Umbilical cord (tissue), 2 donors: Measurements from ENCODE around the gene EEF1AKMT1. TPM values are rescaled to one million over a fixed set of nuclear protein-coding genes. Genes with fewer than 3 reads are reported as not detected.
A peak's percentile ranks its signal among the peaks of the same experiment; 100 is the strongest.
"Not testable (repeated sequence)": the region's sequence is repeated elsewhere in the genome, so short reads cannot be mapped to it uniquely, and the experiment has no call there.

ENCODE experiments used
- DNase-seq: peaks from one replicate; pipeline ENCODE4 v3.0.0-alpha.2; 2015; ENCODE audit warnings: low spot score
- total RNA-seq: library from RNA; depleted of rRNA; stranded (reverse); fragments of >200 nt; gene quantifications from one replicate; pipeline ENCODE4 v1.2.3, GENCODE V29; 2014; ENCODE audit warnings: low replicate concordance; ENCODE audit not compliant: insufficient read depth

The EEF1AKMT1 gene
- total RNA-seq, 1 donor from 2014 or later = 20.9 TPM

- DNase-seq = no peak
Measured at GRCh38 chr13:20700288-20700687, 73.5 kb downstream of the EEF1AKMT1 start.

- DNase-seq = no peak
Measured at GRCh38 chr13:20699715-20700114, 74.0 kb downstream of the EEF1AKMT1 start.

- DNase-seq = no peak
Measured at GRCh38 chr13:20696073-20696472, 77.7 kb downstream of the EEF1AKMT1 start.

GRCh38 chr13:20691616-20692015 is 82.1 kb downstream of the EEF1AKMT1 start:
- DNase-seq = no peak

GRCh38 chr13:20689291-20689690 is 84.5 kb downstream of the EEF1AKMT1 start:
- no peak for DNase-seq

GRCh38 chr13:20686863-20687579 is 86.7 kb downstream of the EEF1AKMT1 start:
- peak; percentile 39 for DNase-seq

DNA sequence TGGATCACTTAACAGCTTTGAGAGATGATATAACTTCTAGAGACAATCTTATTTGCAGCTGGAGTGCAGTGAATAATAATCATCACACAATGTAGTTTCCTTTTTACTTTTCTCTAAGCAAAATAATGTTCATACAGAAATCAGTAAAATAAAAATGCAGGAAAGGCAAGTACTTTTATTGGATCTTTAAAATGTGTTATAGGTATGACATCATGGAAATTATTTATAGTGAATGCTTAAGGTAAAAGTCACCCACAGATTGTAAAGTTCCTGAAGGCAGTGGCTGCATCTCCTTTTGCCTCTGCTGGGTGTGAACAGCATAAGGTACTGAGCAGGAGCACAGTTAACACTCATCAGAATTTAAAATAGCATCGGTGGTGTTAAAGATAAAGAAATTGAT is 87.6 kb downstream of the EEF1AKMT1 start:
- no peak for DNase-seq

- DNase-seq = no peak
Measured at GRCh38 chr13:20685092-20685491, 88.7 kb downstream of the EEF1AKMT1 start.

DNA sequence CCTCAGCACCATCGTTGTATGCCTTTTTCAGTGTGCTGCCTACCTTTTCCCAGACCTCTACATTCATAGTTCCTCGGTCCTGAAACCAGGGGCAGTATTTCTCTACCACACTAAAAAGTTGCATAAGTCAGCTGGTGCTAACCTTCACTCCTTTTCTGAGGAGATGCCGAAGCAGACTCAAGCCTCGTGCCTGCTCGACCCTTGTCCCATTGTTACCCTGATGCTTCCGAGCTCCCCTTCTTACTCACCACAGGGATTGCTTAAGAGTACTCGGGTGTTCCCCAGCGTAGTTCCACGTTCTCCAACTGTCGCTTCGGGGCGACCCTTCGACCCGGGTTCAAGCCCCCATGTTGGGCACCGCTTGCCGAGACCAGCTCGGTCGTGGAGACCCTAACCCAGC is 89.2 kb downstream of the EEF1AKMT1 start:
- DNase-seq = no peak

- DNase-seq = no peak
Measured at GRCh38 chr13:20684041-20684440, 89.7 kb downstream of the EEF1AKMT1 start.

DNA sequence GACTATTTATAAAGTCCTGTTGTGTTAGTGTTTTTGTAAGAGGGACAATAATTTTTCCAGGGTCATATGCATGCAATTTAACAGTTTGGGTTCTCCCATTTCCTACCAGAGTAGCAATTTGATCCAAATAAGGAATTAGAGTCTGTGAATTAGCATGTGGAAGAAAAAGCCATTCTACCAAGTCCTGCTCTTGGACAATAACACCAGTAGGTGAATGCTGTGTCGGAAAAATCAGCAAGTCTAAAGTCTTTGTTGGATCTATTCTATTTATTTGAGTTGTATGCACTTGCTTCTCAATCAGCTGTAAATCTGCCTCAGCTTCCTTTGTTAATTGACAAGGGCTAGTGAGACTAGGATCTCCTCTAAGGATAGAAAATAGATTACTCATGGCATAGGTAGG is 91.7 kb downstream of the EEF1AKMT1 start:
- no peak for DNase-seq

DNA sequence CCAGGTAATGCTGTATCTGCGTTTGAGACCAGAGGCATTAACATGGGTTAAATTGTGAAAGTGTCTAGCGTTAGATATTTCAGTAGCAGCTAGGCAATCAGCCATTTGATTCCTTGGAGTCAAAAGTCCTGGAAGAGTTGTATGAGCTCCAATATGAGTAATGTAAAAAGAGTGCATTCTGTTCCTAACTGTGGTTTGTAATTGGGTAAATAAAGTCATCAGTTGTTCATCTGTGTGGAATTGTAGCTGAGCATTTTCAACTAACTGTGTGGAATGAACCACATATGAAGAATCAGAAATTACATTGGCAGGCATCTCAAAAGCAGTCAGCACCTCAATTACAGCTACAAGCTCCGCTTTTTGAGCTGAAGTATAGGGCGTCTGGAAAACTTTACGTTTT is 92.3 kb downstream of the EEF1AKMT1 start:
- DNase-seq = not testable (repeated sequence)

DNA sequence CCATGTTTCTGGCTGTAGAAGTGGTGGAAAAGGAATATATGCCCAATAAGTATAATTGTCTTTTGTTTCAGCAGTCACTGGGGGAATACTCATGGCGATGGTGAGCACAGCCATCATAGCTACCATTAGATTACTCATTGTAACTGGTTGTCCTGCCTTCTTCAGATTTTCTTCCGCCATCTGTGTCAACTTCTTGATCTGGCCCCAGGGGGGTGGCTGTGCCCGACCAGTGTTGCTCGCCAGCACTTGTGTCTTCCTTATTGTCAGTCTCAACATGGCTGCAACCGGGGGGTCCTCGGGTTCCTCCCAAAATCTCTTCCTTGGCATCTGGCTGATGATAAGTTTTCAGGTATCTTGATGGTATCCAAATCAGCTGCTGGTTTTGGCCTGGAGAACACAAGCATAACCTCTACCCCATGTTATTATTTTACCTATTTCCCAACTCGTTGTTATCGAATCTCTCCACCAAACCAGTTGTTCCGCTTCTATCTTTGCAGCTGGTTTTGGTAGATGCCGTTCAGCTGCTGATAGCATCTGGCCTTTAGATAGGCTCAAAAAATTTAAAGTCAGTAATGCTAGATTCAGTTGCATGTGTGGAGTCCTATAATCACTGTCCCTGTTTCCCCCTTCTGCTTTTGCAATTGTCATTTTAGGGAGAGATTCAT is 93.2 kb downstream of the EEF1AKMT1 start:
- DNase-seq = no peak

DNA sequence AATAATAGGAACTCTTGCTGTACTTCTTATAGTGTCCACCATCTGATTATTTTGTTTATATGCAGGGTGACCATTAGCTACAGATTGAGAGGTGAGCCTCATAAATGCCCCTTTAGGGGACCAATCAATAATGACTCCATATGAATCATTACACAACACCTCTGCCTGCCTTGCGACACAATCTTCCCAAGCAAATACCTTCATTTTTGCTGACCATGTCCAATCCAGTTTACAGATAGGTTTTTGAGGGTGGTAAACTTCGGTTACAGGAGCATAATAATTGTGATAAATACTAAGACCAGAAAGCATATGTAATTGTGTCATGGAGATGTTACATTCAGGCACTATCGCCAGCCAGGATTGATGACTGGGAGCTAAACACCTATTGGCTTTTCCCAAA is 93.9 kb downstream of the EEF1AKMT1 start:
- no peak for DNase-seq

Other genes starting within 250 kb of the EEF1AKMT1 start
- gene CRYL1, start 248.1 kb downstream of the EEF1AKMT1 start, total RNA-seq = 17.8 TPM
- 14.0 TPM for gene IFT88, start 206.8 kb downstream of the EEF1AKMT1 start, total RNA-seq
- gene IL17D, start 70.3 kb downstream of the EEF1AKMT1 start, total RNA-seq = 11.8 TPM
- gene XPO4, start 128.8 kb upstream of the EEF1AKMT1 start, total RNA-seq = 14.4 TPM